ENCODE data around the gene PIWIL1.
A peak's percentile ranks its signal among the peaks of the same experiment; 100 is the strongest.

PIWIL1 gene

DNA sequence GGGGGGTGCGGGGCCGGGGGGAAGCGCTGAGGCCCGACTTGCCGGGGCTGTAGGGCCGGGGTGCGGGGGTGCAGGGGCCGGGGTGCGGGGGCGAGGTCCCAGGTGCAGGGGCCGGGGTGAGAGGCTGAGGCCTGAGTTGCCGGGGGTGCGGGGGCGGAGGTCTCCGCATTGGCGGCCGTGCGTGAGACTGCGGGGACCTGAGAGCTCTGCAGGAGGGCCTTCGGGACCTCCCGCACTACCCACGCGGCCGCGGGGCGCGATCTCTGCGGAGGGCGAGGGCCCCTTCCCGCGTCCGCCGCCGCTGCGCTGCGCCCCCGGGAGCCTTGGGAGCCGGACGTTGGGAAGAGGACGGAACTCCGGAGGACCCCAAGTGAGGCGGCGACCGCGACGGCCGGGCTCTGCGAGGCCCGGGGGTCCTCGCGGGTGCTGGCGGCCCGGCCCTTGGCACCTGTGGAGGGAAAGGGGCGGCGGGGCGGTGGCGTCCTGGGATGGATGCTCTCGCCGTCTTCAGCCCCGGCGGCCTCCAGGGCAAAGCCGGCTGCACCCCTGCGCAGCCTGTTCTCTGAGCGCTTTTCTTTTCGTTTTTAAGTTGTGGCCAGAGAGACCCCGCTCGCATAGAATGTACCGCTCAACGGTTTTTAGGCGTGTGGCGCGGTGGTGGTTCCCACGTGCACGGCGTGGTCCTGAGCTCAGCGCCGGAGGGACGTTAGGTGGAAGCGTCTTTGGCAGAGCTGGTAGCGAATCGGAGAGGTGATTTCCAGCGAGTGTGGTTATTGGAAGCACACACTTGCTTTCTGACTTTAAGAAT, 1.3 kb downstream of the PIWIL1 start:
- no peak for DNase-seq

DNA sequence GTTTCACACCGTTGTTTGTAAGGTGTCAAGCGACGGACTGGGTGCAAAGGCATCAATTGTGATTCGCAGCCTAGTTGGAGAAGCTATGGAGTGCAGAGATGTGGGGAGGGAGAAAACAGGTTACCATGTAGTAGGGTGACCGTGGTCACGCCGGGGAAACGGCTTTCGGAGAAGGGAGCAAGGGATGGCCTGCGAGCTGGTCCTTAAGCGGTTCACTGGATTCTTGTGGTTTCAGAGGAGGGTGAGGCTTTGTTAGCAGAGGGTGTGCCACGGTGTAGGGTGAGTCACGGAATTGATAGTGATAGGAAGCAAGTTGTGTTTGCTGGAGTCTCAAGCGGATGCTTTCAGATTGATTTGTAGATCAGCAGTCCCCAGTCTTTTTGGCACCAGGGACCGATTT, 2.3 kb downstream of the PIWIL1 start:
- DNase-seq = no peak

GRCh38 chr12:130342442-130342841, 4.8 kb downstream of the PIWIL1 start:
- no peak for DNase-seq

DNA sequence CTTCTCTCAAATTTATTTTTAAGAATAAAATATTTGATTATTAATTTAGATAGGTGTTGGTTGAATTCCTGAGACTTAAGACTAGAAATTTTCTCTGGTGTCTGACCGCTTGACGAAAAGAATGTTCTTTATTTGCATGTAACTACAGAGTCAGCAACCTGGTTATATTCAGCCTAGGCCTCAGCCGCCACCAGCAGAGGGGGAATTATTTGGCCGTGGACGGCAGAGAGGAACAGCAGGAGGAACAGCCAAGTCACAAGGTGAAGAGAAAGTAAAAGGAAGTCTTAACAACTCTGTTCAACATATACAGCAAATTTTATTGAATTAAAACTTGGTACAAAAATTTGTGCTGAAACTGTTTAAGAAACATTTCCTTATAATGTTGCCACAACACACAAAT, 5.2 kb downstream of the PIWIL1 start:
- DNase-seq = no peak

DNA sequence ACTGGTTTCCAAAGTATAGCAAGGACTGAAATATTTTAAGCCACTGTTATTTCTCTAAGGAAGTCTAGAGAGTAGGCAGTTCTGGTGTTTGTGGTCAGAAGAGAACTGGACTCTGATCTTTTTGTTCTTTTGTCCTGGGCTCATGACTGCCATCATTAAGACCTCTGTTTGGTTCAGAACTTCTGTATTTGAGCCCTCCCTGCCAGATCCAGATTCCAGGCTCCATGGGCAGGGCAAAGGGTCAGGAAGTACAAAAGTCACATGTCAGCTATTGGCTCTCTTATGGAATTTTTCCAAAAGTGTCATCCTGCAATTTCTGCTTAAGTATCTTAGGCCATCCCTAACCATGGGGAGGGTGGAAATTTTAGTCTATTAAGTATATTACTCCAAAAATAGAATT, 6.8 kb downstream of the PIWIL1 start:
- DNase-seq = no peak

DNA sequence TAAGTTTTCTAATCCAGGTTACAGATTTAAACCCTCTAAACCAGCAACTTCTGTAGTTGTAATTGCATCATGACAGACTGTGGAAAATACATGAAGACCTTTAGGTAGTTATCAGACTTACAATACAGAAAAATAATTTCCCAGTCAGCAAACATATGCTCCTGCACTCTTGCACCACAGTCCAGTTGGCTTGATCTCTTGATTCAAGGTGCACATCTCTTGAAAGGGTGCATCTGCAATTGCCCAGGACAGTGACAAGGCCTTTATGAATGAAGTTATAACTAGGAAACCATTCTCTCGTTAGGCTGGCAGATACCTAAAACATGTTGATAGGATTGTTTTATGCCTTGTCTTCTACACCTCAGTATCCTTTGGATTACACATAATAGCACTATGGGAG, 7.6 kb downstream of the PIWIL1 start:
- no peak for DNase-seq

DNA sequence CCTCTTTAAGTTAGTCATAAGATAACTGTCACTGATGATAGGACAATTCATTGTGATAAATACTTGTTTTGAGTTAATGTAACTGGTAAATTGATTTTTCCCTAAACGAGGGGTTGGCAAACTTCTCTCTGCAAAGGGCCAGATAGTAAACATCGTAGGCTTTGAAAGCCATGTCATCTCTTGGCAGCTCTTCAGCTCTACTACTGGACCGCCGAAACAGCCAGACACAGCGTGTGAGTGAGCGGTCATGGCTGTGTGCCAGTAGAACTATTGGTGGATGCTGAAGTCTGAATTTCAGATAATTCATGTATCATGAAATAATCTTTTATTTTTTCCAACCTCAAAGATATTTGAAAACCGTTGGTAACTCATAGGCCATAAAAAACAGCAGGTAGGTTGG, 9.9 kb downstream of the PIWIL1 start:
- DNase-seq = no peak

DNA sequence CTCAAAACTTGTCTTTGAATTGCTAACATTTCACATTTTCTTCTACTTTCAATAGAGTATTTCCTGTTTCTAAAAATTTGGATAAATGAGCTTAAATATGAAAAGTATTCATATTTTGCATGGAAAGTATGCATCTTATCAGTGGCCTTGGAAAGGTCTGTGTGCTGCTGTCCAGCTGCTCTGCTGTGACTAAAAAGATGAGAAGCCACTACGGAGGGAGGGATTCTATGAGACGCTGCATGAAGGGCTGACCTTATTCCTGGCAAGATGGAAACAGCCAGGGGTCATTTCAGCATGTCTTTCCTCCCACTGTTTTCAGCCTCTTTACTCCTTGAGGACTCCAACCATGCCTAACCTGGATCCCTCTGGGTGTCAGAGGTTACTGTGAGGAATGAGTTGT, 13.0 kb downstream of the PIWIL1 start:
- DNase-seq = no peak

DNA sequence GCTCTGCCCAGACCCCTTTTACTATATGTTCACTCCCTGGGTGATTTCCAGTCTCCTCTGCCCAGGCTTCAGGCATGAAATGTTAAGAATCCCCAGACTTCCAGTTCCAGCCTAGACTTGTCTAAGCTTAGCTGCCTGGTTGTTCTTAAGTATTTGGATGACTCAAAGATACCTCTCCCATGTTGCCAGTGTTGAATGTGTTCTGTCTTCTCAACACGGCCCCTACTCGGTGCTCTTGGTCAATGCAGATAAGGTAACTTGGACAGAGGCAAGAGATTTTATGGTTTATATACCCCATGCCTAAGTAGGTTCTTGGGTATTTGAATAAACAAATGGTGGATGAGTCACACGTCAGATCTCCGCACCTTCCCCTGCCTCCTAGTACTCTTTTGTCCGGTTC, 13.6 kb downstream of the PIWIL1 start:
- DNase-seq = no peak

GRCh38 chr12:130353081-130353480, 15.4 kb downstream of the PIWIL1 start:
- no peak for DNase-seq

DNA sequence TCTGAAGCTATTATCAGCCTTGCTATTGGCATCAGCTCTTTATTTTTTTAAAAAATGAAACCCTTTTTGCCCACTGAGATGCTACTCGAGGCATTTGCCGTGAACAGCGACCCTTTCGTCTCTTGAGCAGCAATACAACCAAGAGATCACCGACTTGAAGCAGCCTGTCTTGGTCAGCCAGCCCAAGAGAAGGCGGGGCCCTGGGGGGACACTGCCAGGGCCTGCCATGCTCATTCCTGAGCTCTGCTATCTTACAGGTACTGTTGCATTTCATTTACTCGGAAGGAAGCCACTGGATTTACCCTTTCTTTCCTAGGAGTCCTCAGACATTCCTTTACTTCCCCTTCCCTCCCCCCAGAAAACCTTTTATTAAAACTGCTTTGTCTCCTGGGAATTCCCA, 16.7 kb downstream of the PIWIL1 start:
- DNase-seq = no peak

DNA sequence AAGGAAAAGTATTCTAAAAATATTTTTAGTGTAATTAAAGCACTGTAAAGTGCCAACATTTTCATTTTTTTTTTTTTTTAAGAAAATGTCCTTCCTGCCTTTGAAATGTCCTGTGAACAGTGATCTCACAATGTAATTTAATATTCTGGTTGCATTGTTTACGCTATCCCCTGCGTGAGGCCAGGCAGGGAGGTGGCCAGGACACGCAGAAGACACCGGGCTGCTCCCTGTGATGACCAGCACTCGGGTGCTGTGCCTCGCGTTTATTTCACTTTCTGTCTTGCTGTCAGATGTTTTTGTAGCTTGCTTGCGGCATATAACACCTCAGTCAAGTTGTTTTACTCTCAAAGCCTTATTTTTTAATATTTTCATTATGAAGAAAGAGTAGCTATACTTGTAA, 18.5 kb downstream of the PIWIL1 start:
- DNase-seq = no peak

DNA sequence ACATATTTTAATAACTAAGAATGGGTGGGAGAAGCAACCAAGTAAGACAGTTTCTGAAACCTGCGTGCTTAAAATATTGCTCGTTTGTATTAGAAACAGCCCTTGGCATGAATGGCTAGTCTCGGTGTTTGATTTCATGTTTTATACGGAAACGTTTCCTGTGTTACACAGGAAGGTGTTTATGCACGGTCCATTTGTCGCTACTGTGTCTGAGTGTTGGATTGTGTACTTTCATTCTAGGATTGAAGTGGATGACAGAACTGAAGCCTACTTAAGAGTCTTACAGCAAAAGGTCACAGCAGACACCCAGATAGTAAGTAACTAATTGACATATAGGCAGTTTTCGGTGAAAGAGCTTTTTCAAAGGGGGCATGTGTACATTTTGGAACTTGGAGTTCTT, 19.6 kb downstream of the PIWIL1 start:
- DNase-seq = no peak

DNA sequence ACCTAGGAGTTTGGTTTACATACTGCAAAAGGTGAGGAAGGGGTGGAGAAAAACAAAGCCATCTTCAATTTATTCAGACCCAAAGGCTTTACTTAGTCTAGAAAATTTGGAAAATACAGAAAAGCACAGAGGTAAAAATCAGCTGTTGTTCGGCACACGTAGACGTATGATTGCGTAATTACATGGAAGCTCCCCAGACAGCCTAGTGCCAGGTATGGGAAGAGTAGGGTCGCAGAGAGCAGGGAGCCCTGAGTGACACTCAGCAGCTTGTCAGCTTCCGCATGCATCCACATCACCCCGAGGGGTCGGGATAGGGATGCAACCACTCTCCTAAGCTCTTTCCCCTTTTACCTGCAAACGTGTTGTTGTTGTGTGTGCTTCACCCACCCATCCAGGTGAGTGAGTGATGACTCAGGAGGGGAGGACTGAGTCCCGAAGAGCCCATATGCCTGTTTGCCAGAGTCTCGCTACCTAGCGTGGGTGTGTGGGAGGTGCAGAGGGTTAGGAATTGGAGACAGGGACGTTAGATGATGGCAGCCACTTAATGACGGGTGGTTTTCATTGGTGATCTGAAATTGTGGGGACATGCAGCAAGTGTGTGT, 20.1 kb downstream of the PIWIL1 start:
- no peak for DNase-seq

GRCh38 chr12:130362060-130362459, 24.4 kb downstream of the PIWIL1 start:
- DNase-seq = no peak

- no peak for DNase-seq
Observed at GRCh38 chr12:130364578-130364977, 26.9 kb downstream of the PIWIL1 start.

DNA sequence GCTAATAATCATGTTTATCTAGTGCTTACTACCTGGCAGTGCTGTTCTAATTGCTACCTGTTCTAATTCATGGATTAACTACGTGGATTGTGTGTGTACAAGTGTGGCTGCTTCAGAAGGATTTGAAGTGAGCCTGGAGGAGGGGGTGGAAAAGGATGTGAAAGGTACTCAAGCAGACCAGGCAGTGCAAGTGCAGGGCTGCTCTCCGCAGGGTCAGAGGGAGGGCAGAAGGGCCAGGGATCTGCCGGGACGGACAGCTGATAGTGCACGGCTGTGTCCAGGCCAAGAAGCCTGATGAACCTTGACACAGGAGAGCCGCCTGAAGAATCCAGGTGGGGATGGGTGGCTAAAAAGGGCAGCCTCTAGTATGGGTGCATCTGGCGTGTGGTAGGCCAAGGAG, 28.5 kb downstream of the PIWIL1 start:
- no peak for DNase-seq

DNA sequence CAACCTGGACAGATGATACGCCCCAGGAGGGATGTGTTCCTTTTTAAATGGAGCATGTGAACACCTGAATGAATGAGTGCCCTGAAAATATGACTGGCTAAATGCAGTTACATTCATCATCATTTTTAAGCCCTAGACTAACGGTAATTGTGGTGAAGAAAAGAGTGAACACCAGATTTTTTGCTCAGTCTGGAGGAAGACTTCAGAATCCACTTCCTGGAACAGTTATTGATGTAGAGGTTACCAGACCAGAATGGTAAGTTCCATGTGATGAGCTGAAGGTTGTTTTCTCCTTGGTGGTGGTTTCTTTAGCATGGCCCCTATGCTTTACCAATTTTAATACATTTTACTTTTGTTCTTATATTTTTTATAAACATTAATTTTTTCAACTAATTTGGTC, 29.3 kb downstream of the PIWIL1 start:
- DNase-seq = no peak

DNA sequence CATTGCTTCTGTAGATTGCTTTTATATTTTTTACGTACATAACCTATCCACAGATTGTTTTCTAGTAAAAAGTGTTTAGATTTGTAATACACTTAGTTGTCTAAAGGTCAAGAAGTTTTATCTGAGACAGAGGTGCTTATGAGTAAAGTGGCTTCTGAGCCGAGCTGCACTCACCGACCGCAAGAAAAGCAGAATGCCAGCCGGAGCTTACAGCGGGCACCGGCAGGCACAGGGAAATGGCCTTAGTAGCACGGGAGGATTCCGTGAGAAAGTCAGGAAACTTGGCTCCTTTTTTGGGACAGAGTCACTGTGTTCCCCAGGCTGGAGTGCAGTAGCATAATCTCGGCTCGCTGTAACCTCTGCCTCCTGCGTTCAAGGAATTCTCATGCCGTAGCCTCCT, 29.8 kb downstream of the PIWIL1 start:
- no peak for DNase-seq

GRCh38 chr12:130369816-130370215, 32.1 kb downstream of the PIWIL1 start:
- no peak for DNase-seq

- DNase-seq = peak; percentile 1
Observed at GRCh38 chr12:130371296-130371695, 33.6 kb downstream of the PIWIL1 start.

DNA sequence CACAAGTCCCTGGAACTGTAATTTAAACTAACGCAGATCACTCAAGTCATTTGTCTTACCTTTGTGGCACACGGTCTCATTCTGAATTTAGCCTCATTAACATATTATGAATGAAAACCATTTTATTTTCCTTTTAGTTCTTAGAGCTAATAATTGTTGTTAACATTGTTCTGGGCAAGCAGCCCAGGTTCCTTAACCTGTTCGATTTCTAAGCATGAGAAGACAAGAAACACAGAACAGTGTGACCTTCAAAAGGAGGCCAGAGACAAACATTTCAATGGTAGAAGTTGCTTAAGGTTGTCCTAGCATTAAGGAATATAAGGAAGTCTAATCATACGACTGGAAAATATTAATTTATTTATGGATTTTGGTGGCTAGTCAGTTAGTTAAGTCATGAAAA, 35.2 kb downstream of the PIWIL1 start:
- no peak for DNase-seq

DNA sequence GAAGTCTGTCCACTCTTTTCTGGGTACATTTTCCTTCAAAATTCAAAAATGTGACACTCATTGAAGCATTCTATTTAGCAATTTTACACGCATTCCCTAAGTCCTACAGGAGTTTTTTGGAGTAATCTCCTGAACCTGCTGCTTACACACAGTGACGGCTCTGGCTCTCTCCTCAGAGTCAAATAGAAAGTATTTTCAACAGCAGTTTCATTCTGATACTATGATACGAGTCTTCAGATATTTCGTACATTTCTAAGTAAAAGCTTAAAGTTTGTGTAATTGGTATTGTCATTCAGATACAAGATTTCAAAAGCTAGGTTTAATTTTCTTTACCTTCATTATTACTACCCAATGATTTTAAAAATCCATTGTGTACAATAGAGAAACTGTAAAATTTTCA, 36.4 kb downstream of the PIWIL1 start:
- DNase-seq = no peak

GRCh38 chr12:130375296-130376287, 37.9 kb downstream of the PIWIL1 start:
- no peak for DNase-seq
